K562 (cell line): ENCODE measurements around the gene NUBP2. TPM values are rescaled to one million over a fixed set of nuclear protein-coding genes. Genes with fewer than 3 reads are reported as not detected.

ENCODE experiments used
- ATAC-seq: fragments of 200-7000 bp; cut with Tn5 transposase; 3 replicates; pipeline ENCODE4 v1.9.1; 2020; ENCODE audit warnings: moderate library complexity
- BruUV-seq: library from RNA; stranded (reverse); fragments of 400-500 nt; replicated peaks from 2 replicates; lab custom pipeline; 2021; lab: Mats Ljungman, UMichigan
- CTCF ChIA-PET: fragments of 300-600 bp; formaldehyde crosslinking; extraction: SDS; loops from one replicate; lab custom pipeline; 2021; ENCODE audit warnings: low intra/inter-chr PET ratio; lab: Yijun Ruan, JAX
- POLR2A ChIA-PET: fragments of 300-600, 350-650 bp; sonication (Branson Sonifier 250); formaldehyde crosslinking; extraction: SDS; loops from one replicate; lab custom pipeline; 2021; ENCODE audit warnings: antibody characterized with exemption, inconsistent platforms; lab: Yijun Ruan, JAX
- DNase-seq, 4 experiments: peaks; one replicate each; pipeline versions ENCODE4 v3.0.0 to v3.0.0-alpha.2; 2011 to 2018; ENCODE audit warnings: low spot score in 3 of 4, mixed read lengths in 3 of 4; ENCODE audit errors: extremely low read depth in 1 of 4
- FAIRE-seq: peaks from 2 replicates; lab custom pipeline; 2011; peaks lifted over from hg19 to GRCh38; lab: Jason Lieb, UNC
- H2AFZ ChIP-seq: 2 replicates; pipeline ENCODE4 v1.6.0; 2011; ENCODE audit warnings: low read depth, low read length, control low read depth, inconsistent platforms
- H3K27ac ChIP-seq: fragments of 200-600 bp; 3 replicates; pipeline ENCODE4 v1.8.0; 2011; ENCODE audit warnings: low read depth, mild to moderate bottlenecking, control low read depth, inconsistent platforms, low read length, moderate library complexity, mixed read lengths; ENCODE audit errors: extremely low read depth
- H3K27me3 ChIP-seq, 2 experiments: fragments of 300-600 bp in 1 of 2; 2 replicates in 1 of 2; 3 replicates in 1 of 2; pipeline versions ENCODE4 v1.6.0 to v1.8.0; 2011; ENCODE audit warnings: inconsistent platforms in 2 of 2, low read length in 2 of 2, mild to moderate bottlenecking in 1 of 2, mixed read lengths in 1 of 2, moderate library complexity in 1 of 2; ENCODE audit not compliant: control insufficient read depth in 2 of 2, insufficient read depth in 2 of 2
- H3K36me3 ChIP-seq: fragments of 300-600 bp; 3 replicates; pipeline ENCODE4 v1.8.0; 2011; ENCODE audit warnings: mild to moderate bottlenecking, low read length, inconsistent platforms; ENCODE audit not compliant: control insufficient read depth, insufficient read depth
- H3K4me1 ChIP-seq, 2 experiments: fragments of 200-600 bp in 1 of 2; replicated peaks in 1 of 2; 2 replicates in 1 of 2; 3 replicates in 1 of 2; pipeline versions ENCODE4 v1.5.1 to v1.8.0; 2011; ENCODE audit warnings: inconsistent platforms in 2 of 2, low read length in 2 of 2, mild to moderate bottlenecking in 1 of 2, mixed read lengths in 1 of 2, moderate library complexity in 1 of 2; ENCODE audit not compliant: control insufficient read depth in 2 of 2, insufficient read depth in 2 of 2
- H3K4me2 ChIP-seq: 2 replicates; pipeline ENCODE4 v1.6.1; 2011; ENCODE audit warnings: low read length, control low read depth, inconsistent platforms, mixed read lengths; ENCODE audit not compliant: insufficient read depth
- H3K4me3 ChIP-seq: fragments of 200-600 bp; sonication (generic), shearing (Covaris generic); 2 replicates; pipeline ENCODE4 v1.5.1; 2016; ENCODE audit warnings: control low read depth, inconsistent platforms
- H3K79me2 ChIP-seq: fragments of 200-600 bp; 3 replicates; pipeline ENCODE4 v1.8.0; 2011; ENCODE audit warnings: low read length, inconsistent platforms; ENCODE audit not compliant: control insufficient read depth, insufficient read depth
- H3K9ac ChIP-seq, 2 experiments: 2 replicates each; pipeline versions ENCODE4 v1.6.0 to v1.6.1; 2011; ENCODE audit warnings: low read depth in 2 of 2, low read length in 2 of 2, control low read depth in 1 of 2, inconsistent platforms in 1 of 2, mild to moderate bottlenecking in 1 of 2, mixed read lengths in 1 of 2; ENCODE audit not compliant: insufficient read depth in 1 of 2
- H3K9me1 ChIP-seq: one replicate; pipeline ENCODE4 v1.6.0; 2011; ENCODE audit warnings: inconsistent platforms, mild to moderate bottlenecking, low read length, moderate library complexity; ENCODE audit not compliant: control insufficient read depth, insufficient read depth
- H3K9me3 ChIP-seq: replicated peaks from 2 replicates; pipeline ENCODE4 v1.5.1; 2011; ENCODE audit warnings: low read depth, low read length, inconsistent platforms; ENCODE audit not compliant: control insufficient read depth, insufficient read depth
- H4K20me1 ChIP-seq: replicated peaks from 2 replicates; pipeline ENCODE4 v1.6.1; 2011; ENCODE audit warnings: low read length, inconsistent platforms, mixed read lengths; ENCODE audit not compliant: control insufficient read depth, insufficient read depth
- C11orf30 ChIP-seq: fragments of 450-650 bp; IDR thresholded peaks from 2 replicates; pipeline ENCODE4 v1.6.1; 2016; ENCODE audit warnings: low read depth, mild to moderate bottlenecking
- DNMT1 ChIP-seq: fragments of 450-650 bp; IDR thresholded peaks from 2 replicates; pipeline ENCODE4 v1.6.1; 2016; ENCODE audit warnings: antibody characterized with exemption, mild to moderate bottlenecking
- HBP1 ChIP-seq: fragments of 450-650 bp; formaldehyde crosslinking; IDR thresholded peaks from 2 replicates; pipeline ENCODE4 v1.4.0; 2022; ENCODE audit warnings: missing genetic modification characterization
- MTA3 ChIP-seq: fragments of 450-650 bp; formaldehyde crosslinking; IDR thresholded peaks from 2 replicates; pipeline ENCODE4 v1.6.1; 2017; ENCODE audit warnings: mild to moderate bottlenecking, borderline replicate concordance
- POLR2G ChIP-seq: fragments of 200-400 bp; formaldehyde crosslinking; IDR thresholded peaks from 2 replicates; pipeline ENCODE4 v1.6.1; 2017; ENCODE audit warnings: low read depth, mild to moderate bottlenecking, antibody characterized with exemption, low read length, moderate library complexity
- PTRF ChIP-seq: fragments of 450-650 bp; IDR thresholded peaks from 2 replicates; pipeline ENCODE4 v1.6.1; 2016; ENCODE audit warnings: mild to moderate bottlenecking, missing genetic modification characterization, missing compliant biosample characterization
- RBM39 ChIP-seq: fragments of 200-400 bp; formaldehyde crosslinking; optimal IDR thresholded peaks from 2 replicates; pipeline ENCODE3; 2018; ENCODE audit warnings: low read depth, low read length
- RUNX1 ChIP-seq: sonication (generic); IDR thresholded peaks from 2 replicates; pipeline ENCODE4 v1.6.1; 2016; ENCODE audit warnings: antibody characterized with exemption, low read depth
- SNAPC5 ChIP-seq: fragments of 250-450 bp; sonication (Bioruptor Pico); IDR thresholded peaks from 2 replicates; pipeline ENCODE4 v1.8.0; 2021; ENCODE audit warnings: moderate library complexity, mild to moderate bottlenecking, inconsistent platforms
- WHSC1 ChIP-seq: IDR thresholded peaks from one replicate; pipeline ENCODE4 v1.6.1; 2012; ENCODE audit warnings: low read length, control low read depth, inconsistent platforms
- ZNF280A ChIP-seq: fragments of 450-650 bp; IDR thresholded peaks from 2 replicates; pipeline ENCODE4 v1.6.1; 2018; ENCODE audit warnings: mild to moderate bottlenecking, low read depth; ENCODE audit not compliant: partially characterized antibody
- ZNF699 ChIP-seq: fragments of 250-450 bp; sonication (Bioruptor Pico); IDR thresholded peaks from 2 replicates; pipeline ENCODE4 v1.8.0; 2021; ENCODE audit warnings: mild to moderate bottlenecking, moderate library complexity; ENCODE audit not compliant: insufficient replicate concordance
- WGBS: fragments of 100-300 bp; shearing (Covaris generic); methylation state at CpG from one replicate; pipeline ENCODE4 v1.1.6; 2016; ENCODE audit warnings: low coverage, mixed read lengths; ENCODE audit not compliant: insufficient coverage; ENCODE audit errors: missing lambda C conversion rate; 5-methylcytosine and 5-hydroxymethylcytosine counted together
- in situ Hi-C: fragments of 300-500 bp; cut with MboI; formaldehyde crosslinking; loops from 4 replicates; pipeline ENCODE4 v1.15.0; 2018; ENCODE audit warnings: inconsistent platforms, mixed read lengths
- intact Hi-C: fragments of 100-400 bp; cut with micrococcal nuclease; formaldehyde crosslinking; loops from 2 replicates; pipeline ENCODE4 v1.14.2; 2022
- polyA plus RNA-seq, 8 experiments: library from polyadenylated mRNA; depleted of rRNA in 4 of 8; stranded (reverse) in 5 of 8; unstranded in 3 of 8; fragments of >200 nt; fragmentation: Nextera tagmentation in 2 of 8; fragmentation: Illumina TruSeq in 1 of 8; extraction: Ambion mirVana in 2 of 8; extraction: Trizol in 1 of 8; gene quantifications; 2 replicates each; pipeline versions ENCODE4 v1.2.1 to v1.2.3, GENCODE V29; 2011 to 2014; ENCODE audit warnings: inconsistent platforms in 1 of 8, missing spikeins in 1 of 8
- total RNA-seq, 7 experiments: library from RNA; depleted of rRNA in 6 of 7; stranded (reverse); fragments of >200 nt in 6 of 7; fragmentation: Illumina TruSeq in 2 of 7; extraction: Trizol in 2 of 7; gene quantifications; 2 replicates each; pipeline versions ENCODE4 v1.2.1 to v1.2.3, GENCODE V29; 2011 to 2021; ENCODE audit warnings: low replicate concordance in 1 of 7

The NUBP2 gene
- total and polyA plus RNA-seq, 9 of the 15 experiments (the other 6 are each of a cell fraction or from before 2014, with no cell fraction given), result 1.8 to 115 (median 24.0) TPM

GRCh38 chr16:1759511-1759910, 23.2 kb upstream of the NUBP2 start (continued):
- no peak for TF ChIP-seq ZNF280A
- TF ChIP-seq ZNF699 (CRISPR knock-in tag), result no peak
- peak; percentile 26; the same call in 1 of the 2 replicates for TF ChIP-seq POLR2G
- no peak for TF ChIP-seq RUNX1
- no peak for TF ChIP-seq SNAPC5 (CRISPR knock-in tag)
- no peak for TF ChIP-seq DNMT1

GRCh38 chr16:1760911-1761310, 21.8 kb upstream of the NUBP2 start:
- no peak overlapping the region for H2AFZ ChIP-seq
- no peaks in the 10 kb centered on the region; the same call in 2 of the 3 replicates for H3K79me2 ChIP-seq
- no peaks in the 10 kb centered on the region for H4K20me1 ChIP-seq
- no peaks in the 10 kb centered on the region for H3K27me3 ChIP-seq
- intact Hi-C loops, result no loop called here
- WGBS, result 83% methylated on average over 10 of the region's 15 CpGs
- POLR2A ChIA-PET, result interaction anchor here (0.6 to 1.8 kb wide), 2 partner anchors 10 to 352 kb away, joined by 3 to 5 read pairs; no protein-coding TSS in a partner anchor
- no peak overlapping the region for H3K27ac ChIP-seq
- in situ Hi-C loops, result loop anchor here (5.0 kb wide), 1 partner anchor 49 kb away; no protein-coding TSS in a partner anchor
- no peaks in the 10 kb centered on the region for H3K9me1 ChIP-seq
- BruUV-seq, result no TSS peak
- CTCF ChIA-PET, result no interaction called here
- TF ChIP-seq WHSC1 (no peak), HBP1 (no peak), RBM39 (no peak), C11orf30 (no peak), MTA3 (no peak), PTRF (tag) (no peak)
- no peaks in the 10 kb centered on the region for H3K9me3 ChIP-seq
- H3K4me3 ChIP-seq, result no peak overlapping the region
- no peak for ATAC-seq
- no peak for DNase-seq
- peaks cover 51% of the 10 kb centered on the region; the same call in 2 of the 3 replicates for H3K36me3 ChIP-seq
- FAIRE-seq, result no peak
- H3K9ac ChIP-seq, result no peak overlapping the region; a peak in 1 of 4 replicates
- H3K4me1 ChIP-seq, result peaks cover 9 to 70% of the 10 kb centered on the region in 2 experiments; a peak in 4 of 5 replicates
- H3K4me2 ChIP-seq, result no peak overlapping the region
